ENCODE measurements around the gene PRKG1.

DNA sequence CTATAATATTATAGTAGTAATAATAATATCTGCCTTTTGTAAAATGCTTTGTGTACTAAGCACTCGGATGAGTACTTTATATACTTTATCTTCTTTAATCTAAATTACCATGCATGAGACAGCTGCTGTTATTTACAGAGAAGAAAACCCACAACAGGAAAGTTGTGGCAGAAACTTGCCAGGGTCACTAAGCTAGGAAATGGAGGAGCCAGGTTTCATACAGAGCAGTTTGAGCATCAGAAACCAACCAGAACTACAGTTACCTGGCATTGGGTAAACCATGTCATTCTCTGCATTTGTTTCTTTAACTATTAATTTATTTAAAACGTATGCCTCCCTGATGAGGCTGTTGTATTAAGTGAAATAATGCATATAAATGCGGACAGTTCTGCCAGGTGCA lies 495.2 kb downstream of the PRKG1 start:
- TF ChIP-seq CREB1 (CRISPR knock-in tag; IDR thresholded peaks at IDR 0.05) (no peak), ZNF138 (CRISPR knock-in tag; conservative IDR thresholded peaks at IDR 0.05) (no peak), CREM (CRISPR knock-in tag; IDR thresholded peaks at IDR 0.05) (no peak)
- TF ChIP-seq, protein P1, sequence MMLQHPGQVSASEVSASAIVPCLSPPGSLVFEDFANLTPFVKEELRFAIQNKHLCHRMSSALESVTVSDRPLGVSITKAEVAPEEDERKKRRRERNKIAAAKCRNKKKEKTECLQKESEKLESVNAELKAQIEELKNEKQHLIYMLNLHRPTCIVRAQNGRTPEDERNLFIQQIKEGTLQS (CRISPR knock-in tag; conservative IDR thresholded peaks at IDR 0.05): no peak
- TF ChIP-seq, protein P2, sequence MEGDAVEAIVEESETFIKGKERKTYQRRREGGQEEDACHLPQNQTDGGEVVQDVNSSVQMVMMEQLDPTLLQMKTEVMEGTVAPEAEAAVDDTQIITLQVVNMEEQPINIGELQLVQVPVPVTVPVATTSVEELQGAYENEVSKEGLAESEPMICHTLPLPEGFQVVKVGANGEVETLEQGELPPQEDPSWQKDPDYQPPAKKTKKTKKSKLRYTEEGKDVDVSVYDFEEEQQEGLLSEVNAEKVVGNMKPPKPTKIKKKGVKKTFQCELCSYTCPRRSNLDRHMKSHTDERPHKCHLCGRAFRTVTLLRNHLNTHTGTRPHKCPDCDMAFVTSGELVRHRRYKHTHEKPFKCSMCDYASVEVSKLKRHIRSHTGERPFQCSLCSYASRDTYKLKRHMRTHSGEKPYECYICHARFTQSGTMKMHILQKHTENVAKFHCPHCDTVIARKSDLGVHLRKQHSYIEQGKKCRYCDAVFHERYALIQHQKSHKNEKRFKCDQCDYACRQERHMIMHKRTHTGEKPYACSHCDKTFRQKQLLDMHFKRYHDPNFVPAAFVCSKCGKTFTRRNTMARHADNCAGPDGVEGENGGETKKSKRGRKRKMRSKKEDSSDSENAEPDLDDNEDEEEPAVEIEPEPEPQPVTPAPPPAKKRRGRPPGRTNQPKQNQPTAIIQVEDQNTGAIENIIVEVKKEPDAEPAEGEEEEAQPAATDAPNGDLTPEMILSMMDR (IDR thresholded peaks at IDR 0.05): no peak
- TF ChIP-seq, protein P3, sequence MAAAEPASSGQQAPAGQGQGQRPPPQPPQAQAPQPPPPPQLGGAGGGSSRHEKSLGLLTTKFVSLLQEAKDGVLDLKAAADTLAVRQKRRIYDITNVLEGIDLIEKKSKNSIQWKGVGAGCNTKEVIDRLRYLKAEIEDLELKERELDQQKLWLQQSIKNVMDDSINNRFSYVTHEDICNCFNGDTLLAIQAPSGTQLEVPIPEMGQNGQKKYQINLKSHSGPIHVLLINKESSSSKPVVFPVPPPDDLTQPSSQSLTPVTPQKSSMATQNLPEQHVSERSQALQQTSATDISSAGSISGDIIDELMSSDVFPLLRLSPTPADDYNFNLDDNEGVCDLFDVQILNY (CRISPR knock-in tag; IDR thresholded peaks at IDR 0.05): no peak
- TF ChIP-seq, protein P4, sequence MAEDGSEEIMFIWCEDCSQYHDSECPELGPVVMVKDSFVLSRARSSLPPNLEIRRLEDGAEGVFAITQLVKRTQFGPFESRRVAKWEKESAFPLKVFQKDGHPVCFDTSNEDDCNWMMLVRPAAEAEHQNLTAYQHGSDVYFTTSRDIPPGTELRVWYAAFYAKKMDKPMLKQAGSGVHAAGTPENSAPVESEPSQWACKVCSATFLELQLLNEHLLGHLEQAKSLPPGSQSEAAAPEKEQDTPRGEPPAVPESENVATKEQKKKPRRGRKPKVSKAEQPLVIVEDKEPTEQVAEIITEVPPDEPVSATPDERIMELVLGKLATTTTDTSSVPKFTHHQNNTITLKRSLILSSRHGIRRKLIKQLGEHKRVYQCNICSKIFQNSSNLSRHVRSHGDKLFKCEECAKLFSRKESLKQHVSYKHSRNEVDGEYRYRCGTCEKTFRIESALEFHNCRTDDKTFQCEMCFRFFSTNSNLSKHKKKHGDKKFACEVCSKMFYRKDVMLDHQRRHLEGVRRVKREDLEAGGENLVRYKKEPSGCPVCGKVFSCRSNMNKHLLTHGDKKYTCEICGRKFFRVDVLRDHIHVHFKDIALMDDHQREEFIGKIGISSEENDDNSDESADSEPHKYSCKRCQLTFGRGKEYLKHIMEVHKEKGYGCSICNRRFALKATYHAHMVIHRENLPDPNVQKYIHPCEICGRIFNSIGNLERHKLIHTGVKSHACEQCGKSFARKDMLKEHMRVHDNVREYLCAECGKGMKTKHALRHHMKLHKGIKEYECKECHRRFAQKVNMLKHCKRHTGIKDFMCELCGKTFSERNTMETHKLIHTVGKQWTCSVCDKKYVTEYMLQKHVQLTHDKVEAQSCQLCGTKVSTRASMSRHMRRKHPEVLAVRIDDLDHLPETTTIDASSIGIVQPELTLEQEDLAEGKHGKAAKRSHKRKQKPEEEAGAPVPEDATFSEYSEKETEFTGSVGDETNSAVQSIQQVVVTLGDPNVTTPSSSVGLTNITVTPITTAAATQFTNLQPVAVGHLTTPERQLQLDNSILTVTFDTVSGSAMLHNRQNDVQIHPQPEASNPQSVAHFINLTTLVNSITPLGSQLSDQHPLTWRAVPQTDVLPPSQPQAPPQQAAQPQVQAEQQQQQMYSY (CRISPR knock-in tag; IDR thresholded peaks at IDR 0.05): no peak

All from WTC11 (cell line).